Osteoblast (primary cell): Measurements from ENCODE around the gene DYRK2. TPM values are rescaled to one million over a fixed set of nuclear protein-coding genes. Genes with fewer than 3 reads are reported as not detected.

ENCODE experiments used
- DNase-seq: peaks from one replicate; pipeline ENCODE4 v3.0.0; 2011; ENCODE audit warnings: low spot score, mixed read lengths; ENCODE audit not compliant: insufficient read length; ENCODE audit errors: missing footprints
- H2AFZ ChIP-seq: 2 replicates; pipeline ENCODE4 v1.6.0; 2011; ENCODE audit warnings: mild to moderate bottlenecking, low read length
- H3K27ac ChIP-seq: 2 replicates; pipeline ENCODE4 v1.5.1; 2011; ENCODE audit warnings: mild to moderate bottlenecking, low read depth, low read length, moderate library complexity
- H3K27me3 ChIP-seq: 2 replicates; pipeline ENCODE4 v1.6.0; 2012; ENCODE audit warnings: mild to moderate bottlenecking, control low read depth, inconsistent platforms, low read length, moderate library complexity; ENCODE audit not compliant: insufficient read depth
- H3K36me3 ChIP-seq: 2 replicates; pipeline ENCODE4 v1.5.1; 2011; ENCODE audit warnings: mild to moderate bottlenecking, low read length, control low read depth, moderate library complexity; ENCODE audit not compliant: insufficient read depth
- H3K4me1 ChIP-seq: 2 replicates; pipeline ENCODE4 v1.5.1; 2011; ENCODE audit warnings: mild to moderate bottlenecking, low read length, control low read depth, moderate library complexity; ENCODE audit not compliant: insufficient read depth
- H3K4me2 ChIP-seq: 2 replicates; pipeline ENCODE4 v1.6.0; 2011; ENCODE audit warnings: mild to moderate bottlenecking, low read length; ENCODE audit not compliant: insufficient read depth
- H3K4me3 ChIP-seq: fragments of 200-600 bp; sonication (generic); 3 replicates; pipeline ENCODE4 v1.5.1; 2012; ENCODE audit warnings: mild to moderate bottlenecking, low read length, inconsistent platforms; ENCODE audit not compliant: insufficient read depth
- H3K79me2 ChIP-seq: 2 replicates; pipeline ENCODE4 v1.6.0; 2012; ENCODE audit warnings: mild to moderate bottlenecking, low read length, control low read depth, inconsistent platforms; ENCODE audit not compliant: insufficient read depth
- H3K9me3 ChIP-seq: 2 replicates; pipeline ENCODE4 v1.5.1; 2011; ENCODE audit warnings: low read depth, low read length, control low read depth
- H4K20me1 ChIP-seq: 2 replicates; pipeline ENCODE4 v1.6.0; 2012; ENCODE audit warnings: mild to moderate bottlenecking, low read length, control low read depth; ENCODE audit not compliant: insufficient read depth
- total RNA-seq: library from RNA; depleted of rRNA; stranded (reverse); fragments of >200 nt; gene quantifications from 2 replicates; pipeline ENCODE4 v1.2.3, GENCODE V29; 2012
- TF ChIP-seq, protein P1 (sequence below): IDR thresholded peaks from 2 replicates; pipeline ENCODE4 v1.5.1; 2011; ENCODE audit warnings: mild to moderate bottlenecking, low read depth, low read length, moderate library complexity; ENCODE audit errors: extremely low read depth

DYRK2 gene
- total RNA-seq, 1 donor, result 43.4 TPM

DNA sequence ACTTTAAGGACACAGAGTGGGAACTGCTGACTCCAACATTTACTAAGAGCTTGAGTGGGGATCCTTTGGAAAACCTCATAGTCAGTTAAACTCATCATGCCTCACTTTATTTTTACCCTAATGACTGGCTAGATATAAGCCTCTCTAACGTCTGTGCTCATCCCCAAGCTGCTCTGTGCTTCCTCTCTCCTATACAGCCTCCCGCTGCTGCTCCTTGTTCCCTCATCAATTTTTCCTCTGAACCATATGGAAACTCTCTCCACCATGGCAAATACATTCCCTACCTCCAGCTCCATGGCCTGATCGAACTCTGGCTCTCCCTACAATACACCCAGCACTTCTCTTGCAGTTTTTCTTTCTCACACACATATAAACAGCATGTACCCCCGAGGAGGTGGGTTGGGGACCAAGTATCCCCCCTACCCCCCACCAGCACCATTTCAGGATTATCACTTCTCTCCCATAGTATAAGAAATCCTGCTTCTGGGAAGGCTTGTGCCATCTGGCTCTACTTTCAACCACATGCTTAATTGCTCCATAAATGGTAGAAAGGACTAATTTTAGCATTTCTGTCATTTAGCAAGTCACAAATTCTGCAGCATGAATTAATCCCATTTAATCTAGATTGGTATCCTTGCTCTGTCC lies 39.2 kb upstream of the DYRK2 start:
- DNase-seq, result no peak
- TF ChIP-seq, protein P1, sequence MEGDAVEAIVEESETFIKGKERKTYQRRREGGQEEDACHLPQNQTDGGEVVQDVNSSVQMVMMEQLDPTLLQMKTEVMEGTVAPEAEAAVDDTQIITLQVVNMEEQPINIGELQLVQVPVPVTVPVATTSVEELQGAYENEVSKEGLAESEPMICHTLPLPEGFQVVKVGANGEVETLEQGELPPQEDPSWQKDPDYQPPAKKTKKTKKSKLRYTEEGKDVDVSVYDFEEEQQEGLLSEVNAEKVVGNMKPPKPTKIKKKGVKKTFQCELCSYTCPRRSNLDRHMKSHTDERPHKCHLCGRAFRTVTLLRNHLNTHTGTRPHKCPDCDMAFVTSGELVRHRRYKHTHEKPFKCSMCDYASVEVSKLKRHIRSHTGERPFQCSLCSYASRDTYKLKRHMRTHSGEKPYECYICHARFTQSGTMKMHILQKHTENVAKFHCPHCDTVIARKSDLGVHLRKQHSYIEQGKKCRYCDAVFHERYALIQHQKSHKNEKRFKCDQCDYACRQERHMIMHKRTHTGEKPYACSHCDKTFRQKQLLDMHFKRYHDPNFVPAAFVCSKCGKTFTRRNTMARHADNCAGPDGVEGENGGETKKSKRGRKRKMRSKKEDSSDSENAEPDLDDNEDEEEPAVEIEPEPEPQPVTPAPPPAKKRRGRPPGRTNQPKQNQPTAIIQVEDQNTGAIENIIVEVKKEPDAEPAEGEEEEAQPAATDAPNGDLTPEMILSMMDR, result no peak
- H3K4me2 ChIP-seq, result no peak overlapping the region
- H2AFZ ChIP-seq, result no peak overlapping the region
- peaks cover 3% of the 10 kb centered on the region for H3K27me3 ChIP-seq
- no peak overlapping the region for H3K4me3 ChIP-seq
- no peaks in the 10 kb centered on the region for H4K20me1 ChIP-seq
- no peaks in the 10 kb centered on the region for H3K9me3 ChIP-seq
- no peaks in the 10 kb centered on the region for H3K4me1 ChIP-seq
- H3K27ac ChIP-seq, result no peak overlapping the region
- no peaks in the 10 kb centered on the region for H3K79me2 ChIP-seq
- H3K36me3 ChIP-seq, result no peaks in the 10 kb centered on the region

DNA sequence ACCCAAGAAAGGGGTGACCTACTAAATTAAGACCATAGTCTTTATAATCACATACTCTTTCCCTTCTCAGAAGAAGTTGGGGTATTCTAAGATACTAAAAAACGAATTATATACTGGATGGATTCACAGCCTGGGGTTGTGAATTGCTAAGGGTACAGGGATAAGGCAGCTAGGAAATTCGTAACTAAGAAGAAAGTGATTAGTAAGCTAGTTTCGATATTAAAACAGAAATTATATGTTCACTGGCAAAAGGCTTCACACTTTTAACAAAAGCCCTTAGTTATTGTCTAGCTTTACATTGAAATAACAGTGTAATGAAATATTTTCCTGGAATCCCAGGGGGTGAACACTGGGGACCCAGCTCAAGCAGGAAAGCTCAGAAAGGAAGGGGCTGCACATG lies 35.5 kb upstream of the DYRK2 start:
- H3K4me3 ChIP-seq, result no peak overlapping the region
- no peaks in the 10 kb centered on the region for H3K79me2 ChIP-seq
- TF ChIP-seq, protein P1, result no peak
- H3K27me3 ChIP-seq, result no peaks in the 10 kb centered on the region
- no peaks in the 10 kb centered on the region for H3K4me1 ChIP-seq
- no peaks in the 10 kb centered on the region for H3K36me3 ChIP-seq
- no peaks in the 10 kb centered on the region for H3K9me3 ChIP-seq
- DNase-seq, result no peak
- no peaks in the 10 kb centered on the region for H4K20me1 ChIP-seq
- peak overlapping the region; percentile 9 for H2AFZ ChIP-seq
- H3K27ac ChIP-seq, result no peak overlapping the region
- peak overlapping the region; percentile 44 for H3K4me2 ChIP-seq

DNA sequence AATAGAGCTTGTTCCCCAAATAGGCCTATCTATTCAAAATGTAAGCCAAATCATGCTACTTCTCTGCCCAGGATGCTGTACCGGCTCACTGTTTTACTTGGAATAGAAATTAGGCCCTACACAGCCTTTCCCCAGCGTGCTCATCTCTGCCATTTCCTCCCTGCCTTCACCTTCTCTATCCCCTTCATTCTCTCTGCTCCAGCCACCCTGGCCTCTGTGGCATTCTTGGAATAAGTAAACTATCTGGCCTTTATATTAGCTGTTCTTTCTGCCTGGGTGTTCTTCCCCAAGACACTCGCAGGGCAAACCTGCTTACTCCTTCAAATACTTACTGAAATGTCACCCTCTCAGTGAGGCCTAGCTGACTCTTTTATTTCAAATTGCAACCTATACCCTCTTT lies 30.9 kb upstream of the DYRK2 start:
- H3K4me2 ChIP-seq, result no peak overlapping the region
- no peaks in the 10 kb centered on the region for H3K9me3 ChIP-seq
- peak overlapping the region; percentile 77 for H2AFZ ChIP-seq
- H3K27me3 ChIP-seq, result no peaks in the 10 kb centered on the region
- TF ChIP-seq, protein P1, result no peak
- no peaks in the 10 kb centered on the region for H4K20me1 ChIP-seq
- DNase-seq, result no peak
- H3K27ac ChIP-seq, result no peak overlapping the region
- H3K36me3 ChIP-seq, result no peaks in the 10 kb centered on the region
- no peak overlapping the region for H3K4me3 ChIP-seq
- no peaks in the 10 kb centered on the region for H3K79me2 ChIP-seq
- H3K4me1 ChIP-seq, result no peaks in the 10 kb centered on the region

DNA sequence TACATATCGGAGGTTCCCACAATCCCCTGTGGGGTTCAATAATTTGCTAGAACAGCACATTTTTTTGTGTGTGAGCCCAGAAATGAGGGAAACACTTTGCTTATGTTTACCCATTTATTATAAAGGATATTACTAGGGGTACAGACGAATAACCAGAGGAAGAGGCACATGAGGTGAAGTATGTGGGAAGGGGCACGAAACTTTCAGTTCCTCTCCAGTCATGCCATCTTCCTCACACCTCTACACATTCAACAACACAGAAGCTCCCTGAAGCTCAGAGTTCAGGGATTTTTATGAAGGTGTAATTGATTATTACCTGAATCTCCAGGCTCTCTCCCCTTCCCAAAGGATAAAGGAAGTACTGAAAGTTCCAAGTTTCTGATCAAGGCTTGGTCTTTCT lies 30.2 kb upstream of the DYRK2 start:
- no peak overlapping the region for H3K4me3 ChIP-seq
- H3K27ac ChIP-seq, result no peak overlapping the region
- no peaks in the 10 kb centered on the region for H4K20me1 ChIP-seq
- H3K36me3 ChIP-seq, result no peaks in the 10 kb centered on the region
- H3K4me1 ChIP-seq, result no peaks in the 10 kb centered on the region
- no peaks in the 10 kb centered on the region for H3K79me2 ChIP-seq
- H3K9me3 ChIP-seq, result no peaks in the 10 kb centered on the region
- no peaks in the 10 kb centered on the region for H3K27me3 ChIP-seq
- TF ChIP-seq, protein P1, result no peak
- H2AFZ ChIP-seq, result no peak overlapping the region
- no peak for DNase-seq
- H3K4me2 ChIP-seq, result no peak overlapping the region
